Measurements from ENCODE around the gene TACC2.

The TACC2 gene

GRCh38 chr10:122141821-122142640 is 153.1 kb downstream of the TACC2 start:
- peak in 7 of 56 donors; percentile 15 to 32 (median 19) for DNase-seq

GRCh38 chr10:122142641-122143237 is 153.8 kb downstream of the TACC2 start:
- DNase-seq = peak in 39 of 56 donors; percentile 8 to 79 (median 51)

- DNase-seq = peak in 43 of 56 donors; percentile 28 to 87 (median 56)
These were observed 154.4 kb downstream of the TACC2 start for GRCh38 chr10:122143238-122143841.

GRCh38 chr10:122144199-122144598 is 155.2 kb downstream of the TACC2 start:
- no peak for DNase-seq

GRCh38 chr10:122145113-122145512 is 156.2 kb downstream of the TACC2 start:
- DNase-seq = no peak

- peak in 1 of 56 donors; percentile 9 for DNase-seq
These were observed 158.7 kb downstream of the TACC2 start for GRCh38 chr10:122147663-122148062.

GRCh38 chr10:122148876-122149560 is 160.1 kb downstream of the TACC2 start:
- peak in 2 of 56 donors; percentile 7 to 35 for DNase-seq

- DNase-seq = no peak
These were observed 160.9 kb downstream of the TACC2 start for GRCh38 chr10:122149561-122150505.

- DNase-seq = no peak
These were observed 162.2 kb downstream of the TACC2 start for GRCh38 chr10:122151121-122151694.

GRCh38 chr10:122152544-122152943 is 163.6 kb downstream of the TACC2 start:
- DNase-seq = peak in 55 of 56 donors; percentile 38 to 96 (median 84)

- DNase-seq = peak in 8 of 56 donors; percentile 16 to 55 (median 28)
These were observed 165.1 kb downstream of the TACC2 start for GRCh38 chr10:122154031-122154544.

- peak in 44 of 56 donors; percentile 24 to 81 (median 53) for DNase-seq
These were observed 165.8 kb downstream of the TACC2 start for GRCh38 chr10:122154545-122155366.

- no peak for DNase-seq
These were observed 168.5 kb downstream of the TACC2 start for GRCh38 chr10:122157451-122157850.

- no peak for DNase-seq
These were observed 169.4 kb downstream of the TACC2 start for GRCh38 chr10:122158362-122158761.

GRCh38 chr10:122159141-122159970 is 170.4 kb downstream of the TACC2 start:
- DNase-seq = no peak

GRCh38 chr10:122161795-122162194 is 172.8 kb downstream of the TACC2 start:
- DNase-seq = no peak

GRCh38 chr10:122162671-122163173 is 173.8 kb downstream of the TACC2 start:
- peak in 1 of 56 donors; percentile 18 for DNase-seq
